Measurements from ENCODE around the gene IQGAP3.

GRCh38 chr1:156509424-156510034 lies 62.8 kb downstream of the IQGAP3 start:
- TF ChIP-seq CTCF (IDR thresholded peaks at IDR 0.05; ENCODE audit: poor library complexity), result no peak
- TF ChIP-seq EZH2 (IDR thresholded peaks at IDR 0.05; ENCODE audit: borderline replicate concordance), result no peak
- TF ChIP-seq EZH2phosphoT487 (IDR thresholded peaks at IDR 0.05; ENCODE audit: low read depth, severe bottlenecking, unreplicated experiment), result no peak
